Head of caudate nucleus (tissue), 42 donors: ENCODE results near the gene DDX5.
A peak's percentile ranks its signal among the peaks of the same experiment; 100 is the strongest.

Source experiments
- DNase-seq, 42 donors: peaks; one replicate each; pipeline versions ENCODE4 v3.0.0 to v3.0.0-alpha.2; 2020 to 2021; ENCODE audit warnings: mixed read lengths in 7 of 42
- intact Hi-C: fragments of 100-400 bp; cut with DNase I; formaldehyde crosslinking; loops from one replicate; pipeline ENCODE4 v1.15.0; 2022

Gene DDX5

DNA sequence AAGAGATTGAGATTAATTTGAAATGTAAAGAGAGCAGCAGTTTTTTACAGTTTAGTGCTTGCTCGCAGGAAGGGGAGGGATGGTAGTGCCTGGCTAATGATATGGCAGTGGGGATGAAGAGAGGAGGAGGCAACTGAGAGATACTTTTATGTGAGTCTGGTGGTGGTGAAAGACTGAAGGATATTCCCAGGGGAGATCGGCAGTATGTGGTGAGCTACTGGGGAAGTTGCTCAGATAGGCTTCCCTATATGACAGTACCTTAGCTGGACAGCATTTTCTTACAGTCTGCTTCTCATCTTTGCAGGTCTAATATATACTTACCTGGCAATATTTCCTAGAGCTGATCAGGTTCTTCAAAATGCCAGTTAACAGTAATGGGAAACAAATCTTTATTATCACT is 9.3 kb upstream of the DDX5 start:
- no peak for DNase-seq
- intact Hi-C loops = loop anchor here (10.0 kb wide), 1 partner anchor 129 kb away; no protein-coding TSS in a partner anchor

DNA sequence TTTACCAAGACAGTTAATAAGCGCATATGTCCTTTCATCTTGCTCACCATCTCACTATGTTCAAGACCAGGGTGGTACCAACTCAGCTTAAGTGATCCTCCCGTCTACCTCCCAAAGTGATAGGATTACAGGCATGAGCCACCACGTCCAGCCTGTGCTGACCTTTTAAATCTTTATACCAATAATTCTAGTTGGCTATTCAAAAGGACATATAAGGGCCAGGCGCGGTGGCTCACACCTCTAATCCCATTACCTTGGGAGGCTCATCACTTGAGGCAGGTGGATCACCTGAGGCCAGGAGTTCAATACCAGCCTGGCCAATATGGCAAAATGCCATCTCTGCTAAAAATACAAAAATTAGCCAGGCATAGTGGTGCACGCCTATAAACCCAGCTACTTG is 3.1 kb upstream of the DDX5 start:
- intact Hi-C loops = no loop called here
- no peak for DNase-seq

DNA sequence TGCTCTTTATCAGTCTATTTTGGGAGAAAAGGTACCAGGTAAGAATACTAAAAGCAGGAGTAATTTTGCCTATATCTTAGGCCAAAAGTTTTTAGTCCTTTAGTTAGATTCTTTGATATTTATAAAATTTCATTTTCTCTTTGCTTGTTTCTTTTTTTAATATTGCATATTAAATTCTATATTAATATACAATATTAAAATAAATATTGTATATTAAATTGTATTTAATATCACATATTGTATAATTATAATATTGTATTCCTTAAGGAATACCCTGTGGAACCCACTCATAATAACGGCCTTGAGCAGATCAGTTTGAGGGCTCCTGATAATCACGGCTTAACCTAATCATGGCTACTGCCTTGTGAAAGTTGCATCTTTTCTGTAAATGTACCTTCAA is 2.6 kb upstream of the DDX5 start:
- intact Hi-C loops = no loop called here
- DNase-seq = no peak

DNA sequence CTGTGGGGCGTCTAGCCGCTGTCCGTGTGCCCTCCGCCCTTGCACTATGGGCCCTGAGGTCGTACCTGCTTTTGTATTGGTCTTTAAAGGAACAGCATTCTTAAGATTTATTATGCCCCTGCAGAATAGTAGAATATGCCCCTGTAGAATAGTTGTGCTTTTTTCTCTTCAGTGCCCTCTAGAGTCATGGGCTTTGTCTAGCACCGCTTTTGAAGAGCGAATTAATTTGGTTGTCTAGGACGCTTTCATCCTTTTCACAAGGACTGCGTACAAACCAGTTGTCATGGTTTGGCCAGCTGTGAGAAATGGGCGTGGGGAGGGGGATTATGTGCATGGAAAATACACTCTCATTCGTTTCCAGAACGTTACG is 1.3 kb upstream of the DDX5 start:
- peak in 18 of 42 donors; percentile 10 to 60 (median 26) for DNase-seq
- intact Hi-C loops = no loop called here

DNA sequence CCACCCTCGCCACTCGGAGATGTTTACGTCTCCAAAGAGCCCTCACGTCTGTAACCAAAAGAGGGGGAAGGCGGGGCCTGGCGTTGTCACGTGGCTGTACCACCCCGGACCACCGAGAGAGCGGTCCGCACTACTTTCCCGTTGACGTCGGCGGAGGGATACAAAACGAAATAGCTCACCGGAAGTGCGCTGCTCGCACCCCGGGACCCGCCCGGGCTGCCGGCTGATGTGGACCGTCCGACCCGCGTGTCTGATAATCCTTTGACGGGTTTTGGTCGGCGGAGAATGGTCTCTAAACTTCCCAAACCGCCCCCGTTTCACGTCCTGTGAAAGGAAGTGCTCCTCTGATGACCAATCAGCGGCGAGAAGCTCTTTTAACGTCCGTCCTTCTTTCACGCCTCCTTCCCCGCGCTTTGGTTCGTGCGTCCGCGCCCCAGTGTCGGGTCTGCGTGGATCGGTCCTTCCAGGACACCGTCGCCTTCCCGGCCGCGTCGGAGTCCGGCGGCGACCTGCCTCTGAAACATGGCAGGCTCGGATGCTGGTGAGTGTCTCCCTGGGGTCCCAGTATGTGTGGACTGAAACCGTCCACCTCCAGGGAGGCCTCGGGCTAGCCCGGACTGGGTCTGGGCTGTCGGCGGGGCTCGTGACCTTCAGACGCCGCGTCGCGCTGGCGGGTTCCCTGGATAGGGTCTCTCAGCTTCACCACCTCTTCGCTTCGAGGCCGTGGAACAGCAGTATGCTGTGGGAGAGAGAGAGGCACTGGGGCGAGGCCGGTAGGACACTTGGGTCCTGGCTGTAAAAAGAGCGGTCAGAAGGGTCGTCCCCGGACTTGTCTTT is 705 bp upstream of the DDX5 start, which contains the start of gene CEP95:
TSS of gene CEP95 (plus strand) at position 402 of the 837 bp plus-strand sequence. CDS start at position 523, 121 bp downstream.
- intact Hi-C loops = no loop called here

DNA sequence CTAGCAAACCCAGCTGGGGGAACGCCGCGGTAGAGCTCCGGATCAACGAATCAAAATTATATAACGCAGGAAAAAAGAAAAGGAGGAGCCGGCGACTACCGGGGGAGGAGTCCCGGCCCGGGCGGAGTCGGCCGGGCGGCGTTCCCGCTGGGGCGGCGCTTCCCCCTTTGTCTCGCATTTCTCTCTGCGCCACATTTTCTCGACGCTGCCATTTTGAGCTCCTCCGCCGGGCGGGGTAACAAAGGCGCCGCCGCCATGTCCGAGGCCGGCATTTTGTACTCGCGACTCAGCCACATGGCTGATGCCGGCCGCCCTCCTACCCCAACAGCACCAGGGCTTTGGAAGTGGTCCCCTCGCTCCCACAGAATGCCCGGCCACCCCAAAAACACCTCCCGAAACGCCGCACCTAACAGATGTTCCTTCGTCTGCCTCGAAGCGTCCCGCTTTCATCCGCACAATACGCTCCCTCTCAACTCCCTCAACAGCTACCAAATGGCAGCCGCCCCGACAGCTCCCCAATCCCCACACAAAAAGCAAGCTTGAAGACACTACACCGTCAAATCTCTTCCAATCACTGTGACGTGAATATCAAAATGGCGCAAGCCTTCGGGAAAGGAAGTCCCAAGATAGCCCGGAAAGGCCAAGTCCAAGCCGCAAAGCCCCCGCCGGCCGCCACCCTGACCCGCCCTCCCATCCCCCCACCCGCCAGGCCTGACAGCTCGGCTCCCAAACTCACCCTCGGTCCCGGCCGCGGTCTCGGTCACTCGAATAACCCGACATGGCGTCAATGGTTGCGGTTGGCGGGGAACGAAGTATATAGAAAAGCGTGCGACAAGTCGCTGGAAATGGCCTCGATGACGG is 519 bp downstream of the DDX5 start:
- peak; percentile 73 to 96 (median 91) for DNase-seq
- intact Hi-C loops = loop anchor here (1.0 kb wide), 1 partner anchor 8 kb away; the partner anchor contains the start of gene POLG2

More for the DNA sequence above, 705 bp upstream of the DDX5 start, which contains the start of gene CEP95:
- DNase-seq = peak; percentile 89 to 97 (median 93)

DNA sequence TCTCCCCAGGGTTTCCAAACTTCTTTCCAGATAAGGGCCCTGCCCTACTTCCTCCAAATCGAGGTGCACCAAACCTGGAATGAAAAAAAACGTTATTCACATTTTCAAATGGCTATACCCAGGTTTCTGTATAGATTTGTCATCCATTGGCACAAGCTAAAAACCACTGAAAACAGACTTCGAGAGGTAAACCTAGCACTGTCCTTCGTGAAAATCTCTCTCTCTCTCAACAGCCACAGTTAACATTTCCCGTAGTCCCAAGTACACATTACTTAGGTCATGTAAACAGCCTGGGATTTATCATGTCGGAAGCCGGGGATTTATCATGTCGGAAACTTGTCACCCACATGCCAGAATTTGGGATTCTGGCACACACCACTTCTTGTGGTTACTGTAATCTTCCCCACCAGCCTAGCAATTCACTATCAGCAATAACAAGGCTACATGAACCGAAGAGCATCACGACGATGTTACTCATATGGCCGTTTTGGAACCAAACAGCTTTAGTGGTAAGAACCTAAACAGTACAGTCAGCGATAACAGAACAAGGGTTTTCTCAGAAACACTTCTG is 1.2 kb downstream of the DDX5 start:
- intact Hi-C loops = loop anchor here (1.0 kb wide), 1 partner anchor 8 kb away; the partner anchor contains the start of gene POLG2
- DNase-seq = no peak

DNA sequence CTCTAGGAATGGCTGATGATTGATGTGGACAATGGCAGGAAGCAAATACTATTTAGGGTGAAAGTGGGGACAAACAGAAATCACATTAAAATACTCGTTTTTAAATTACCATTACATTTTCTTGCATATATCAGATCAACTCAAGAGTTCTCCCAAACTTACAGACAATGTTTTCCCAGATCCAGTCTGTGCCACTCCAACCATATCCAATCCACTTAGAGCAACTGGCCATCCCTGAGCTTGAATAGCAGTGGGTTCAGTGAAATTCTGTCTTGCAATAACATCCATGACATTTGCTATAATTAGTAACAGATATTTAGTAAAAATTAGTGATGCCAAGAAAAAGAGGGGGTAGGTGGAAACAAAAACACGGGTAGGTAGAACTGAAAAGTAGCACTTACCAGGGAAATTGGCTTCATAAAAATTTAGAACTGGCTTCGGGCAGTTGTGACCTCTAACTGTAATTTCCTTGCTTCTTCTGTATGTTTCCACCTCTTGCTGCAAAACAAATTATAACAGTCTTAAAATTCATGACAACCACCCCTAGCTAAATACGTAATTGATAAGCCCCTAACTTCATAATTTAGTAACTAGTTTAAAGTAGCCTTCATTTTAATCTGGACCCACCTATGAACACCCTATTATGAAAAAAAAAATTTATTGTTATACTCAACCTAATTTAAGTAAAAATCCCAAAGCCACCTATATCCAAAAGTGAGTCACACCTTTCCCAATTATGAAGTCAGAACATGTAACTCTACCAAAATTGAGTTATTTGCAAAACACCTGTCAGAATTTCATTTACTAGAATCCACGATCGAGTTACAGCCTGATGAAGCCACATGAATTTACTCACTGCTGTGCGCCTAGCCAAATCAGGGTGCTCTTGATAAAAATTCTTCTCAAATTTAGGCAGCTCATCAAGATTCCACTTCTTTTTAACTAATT is 2.0 kb downstream of the DDX5 start:
- no peak for DNase-seq
- intact Hi-C loops = no loop called here

DNA sequence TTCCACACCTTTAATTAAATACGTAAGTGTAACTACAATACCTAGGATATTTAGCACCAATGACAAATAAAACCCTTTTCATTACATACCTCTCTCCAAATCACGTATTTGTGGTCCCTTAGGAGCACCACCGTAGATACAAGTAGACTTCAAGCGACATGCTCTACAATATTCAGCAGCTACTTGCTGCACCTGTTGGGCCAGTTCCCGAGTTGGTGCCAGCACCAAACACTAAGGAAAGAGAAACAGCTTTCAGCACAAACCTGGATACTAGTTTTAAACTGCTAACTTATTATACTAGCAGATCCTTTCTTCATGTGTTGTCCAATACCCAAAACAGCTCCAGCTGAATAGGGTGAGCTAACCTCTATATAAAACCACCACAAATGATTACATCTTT is 2.7 kb downstream of the DDX5 start:
- intact Hi-C loops = no loop called here
- DNase-seq = no peak

DNA sequence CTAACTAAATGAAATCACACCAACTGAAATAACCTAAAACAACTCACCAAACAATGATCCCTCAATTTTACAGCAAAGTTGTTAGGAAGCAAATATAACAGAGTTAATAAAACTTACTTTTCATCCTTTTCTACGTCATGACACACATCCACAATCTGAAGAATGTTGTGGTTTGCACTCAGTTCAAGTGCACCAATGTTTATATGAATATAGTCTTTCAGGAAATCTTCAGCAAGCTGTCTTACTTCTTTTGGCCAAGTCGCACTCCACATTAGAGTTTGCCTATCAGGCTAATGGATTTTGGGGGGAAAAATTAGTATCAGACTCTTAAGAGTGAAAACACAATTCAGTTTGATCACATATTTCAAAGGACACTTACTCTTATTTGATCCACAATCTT is 3.3 kb downstream of the DDX5 start:
- intact Hi-C loops = no loop called here
- DNase-seq = no peak

DNA sequence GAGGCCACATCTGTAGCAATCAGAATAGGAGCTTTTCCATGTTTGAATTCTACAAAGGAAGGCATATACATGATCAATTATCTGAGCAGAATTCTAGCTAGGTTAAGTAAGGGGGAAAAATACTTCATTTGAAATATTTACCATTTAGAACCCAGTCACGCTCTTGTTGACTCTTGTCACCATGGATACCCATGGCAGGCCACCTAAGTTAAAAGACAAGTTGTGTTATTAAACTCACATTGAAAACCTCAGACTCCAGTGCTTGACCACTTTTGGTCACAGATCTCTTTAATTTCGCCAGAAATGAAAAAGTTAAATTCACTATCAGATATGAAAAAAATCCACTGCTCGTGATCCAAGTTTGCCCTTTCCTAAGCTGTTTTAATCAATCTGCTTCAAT is 4.1 kb downstream of the DDX5 start:
- DNase-seq = no peak
- intact Hi-C loops = no loop called here

DNA sequence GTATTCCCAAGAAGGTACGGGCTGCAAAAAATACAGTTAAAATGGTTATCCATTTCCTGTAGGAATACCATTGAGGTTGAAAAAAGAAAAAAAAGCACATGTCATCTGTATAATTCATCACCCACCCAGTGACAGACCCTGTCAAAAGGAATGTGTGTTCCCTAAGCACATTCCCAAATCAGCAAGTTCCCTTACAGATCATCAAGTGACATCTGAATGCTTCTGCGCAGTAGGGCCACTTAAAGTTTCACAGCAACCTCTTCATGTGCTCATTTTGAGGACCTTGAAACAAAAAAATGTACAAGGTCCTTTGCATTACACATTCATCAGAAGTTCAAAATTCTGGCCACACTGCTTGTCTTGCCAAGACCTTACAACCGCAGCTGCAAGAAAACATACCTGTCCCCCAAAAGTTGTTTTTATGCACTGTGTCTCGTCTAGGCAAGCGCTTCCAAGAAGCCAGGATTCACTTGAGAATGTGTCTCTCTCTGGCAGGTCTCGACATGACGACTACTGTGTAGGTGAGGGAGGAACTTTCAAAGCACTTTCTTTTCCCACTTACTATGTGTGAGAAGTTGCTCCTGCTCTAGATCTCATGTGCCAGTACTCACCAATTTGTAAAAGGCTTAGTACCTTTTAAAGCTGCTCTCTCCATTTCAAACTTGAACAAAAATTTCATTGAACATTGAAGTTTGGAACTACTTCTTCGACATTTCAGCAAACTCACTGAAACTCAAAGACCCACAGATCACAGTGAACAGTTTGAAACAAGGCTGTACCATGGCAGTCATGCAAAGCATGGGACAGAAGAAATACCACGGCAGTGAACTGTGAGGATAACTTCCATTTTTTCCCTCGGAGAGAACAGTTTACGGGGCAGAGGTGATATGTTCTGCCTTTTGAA is 5.0 kb downstream of the DDX5 start:
- intact Hi-C loops = no loop called here
- no peak for DNase-seq

DNA sequence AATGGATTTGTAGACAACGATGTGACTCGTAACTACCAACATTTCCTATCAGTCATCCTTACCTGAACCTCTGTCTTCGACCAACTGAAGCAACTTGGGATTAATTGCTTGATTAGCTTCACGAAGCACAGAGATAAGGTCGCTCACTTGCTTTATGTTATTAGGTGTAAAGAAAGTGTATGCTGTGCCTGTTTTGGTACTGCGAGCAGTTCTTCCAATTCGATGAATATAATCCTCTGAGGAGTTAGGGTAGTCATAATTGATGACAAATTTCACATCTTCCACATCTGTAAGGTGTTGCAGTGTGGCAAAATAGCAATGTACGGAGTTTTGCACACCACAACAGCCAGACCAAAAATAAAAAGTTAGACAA is 5.6 kb downstream of the DDX5 start:
- no peak for DNase-seq
- intact Hi-C loops = no loop called here

DNA sequence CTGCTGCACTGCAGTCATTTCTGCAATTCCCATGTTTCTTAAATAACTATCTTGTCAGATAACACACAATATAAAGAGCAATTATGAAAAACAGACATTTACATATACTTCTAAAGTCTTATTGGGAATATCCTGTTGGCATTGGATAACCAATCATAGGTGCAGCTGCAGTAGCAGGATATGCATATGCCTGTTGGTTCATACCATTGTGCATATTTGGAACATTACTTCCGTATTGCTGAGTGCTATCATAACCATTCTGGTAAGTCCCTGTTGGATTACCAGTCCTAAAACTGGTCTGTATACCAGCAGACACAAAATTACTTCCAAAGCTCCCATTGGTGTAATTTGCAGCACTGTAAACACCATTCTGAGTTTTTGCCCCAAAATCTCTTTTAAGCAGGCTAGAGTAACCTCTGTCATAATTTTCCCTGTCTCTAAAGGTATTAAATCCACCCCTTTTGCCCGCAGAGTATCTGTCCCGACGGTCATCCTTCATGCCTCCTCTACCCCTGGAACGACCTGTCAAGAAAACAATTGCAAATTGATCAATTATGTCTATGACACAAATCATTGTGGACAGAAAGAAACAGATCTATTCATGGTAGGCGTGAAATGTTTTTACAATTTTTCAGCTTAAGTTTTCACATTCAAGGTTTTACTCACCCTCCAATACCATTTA is 6.1 kb downstream of the DDX5 start:
- DNase-seq = no peak
- intact Hi-C loops = no loop called here

DNA sequence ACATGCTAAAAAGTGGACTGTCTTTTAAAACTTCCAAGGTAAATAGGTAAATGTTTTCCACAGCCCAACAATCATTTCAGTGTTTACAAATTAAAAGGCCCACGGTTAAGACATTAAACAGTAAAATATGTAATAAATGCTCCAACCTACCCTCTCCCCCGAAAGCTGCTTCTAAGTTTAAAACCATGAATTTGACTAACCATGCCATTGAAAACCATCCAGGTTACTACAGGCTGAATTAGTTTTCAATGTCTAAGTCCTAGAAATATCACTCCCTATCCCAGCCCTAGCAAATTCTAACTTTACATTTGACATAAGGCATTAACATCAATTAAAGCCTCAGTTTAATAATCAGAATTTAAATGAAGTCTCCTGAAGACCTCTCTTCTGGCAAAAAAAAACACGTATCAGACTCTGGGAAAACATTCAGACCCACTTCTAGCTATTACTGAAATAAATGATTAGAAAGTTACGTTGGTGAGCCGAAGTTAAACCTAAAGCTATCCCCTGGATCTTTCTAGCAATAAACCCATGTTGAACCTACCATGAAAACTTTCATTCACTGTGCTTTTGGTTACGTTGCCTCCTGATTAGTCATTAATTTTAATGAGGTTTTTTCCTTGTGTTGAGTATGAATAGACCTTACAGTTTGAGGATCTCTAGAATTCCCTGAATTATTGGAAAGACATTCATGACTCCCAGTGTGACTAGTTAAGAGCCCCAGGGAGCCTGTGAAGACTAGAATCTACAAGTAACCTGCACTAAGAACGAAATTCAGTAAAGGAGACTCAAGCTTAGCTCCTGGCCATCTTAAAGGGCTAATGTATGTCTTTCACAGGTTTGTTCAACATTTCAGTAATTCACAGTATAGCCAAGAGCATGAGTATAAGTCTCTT is 7.5 kb downstream of the DDX5 start:
- no peak for DNase-seq
- intact Hi-C loops = no loop called here

DNA sequence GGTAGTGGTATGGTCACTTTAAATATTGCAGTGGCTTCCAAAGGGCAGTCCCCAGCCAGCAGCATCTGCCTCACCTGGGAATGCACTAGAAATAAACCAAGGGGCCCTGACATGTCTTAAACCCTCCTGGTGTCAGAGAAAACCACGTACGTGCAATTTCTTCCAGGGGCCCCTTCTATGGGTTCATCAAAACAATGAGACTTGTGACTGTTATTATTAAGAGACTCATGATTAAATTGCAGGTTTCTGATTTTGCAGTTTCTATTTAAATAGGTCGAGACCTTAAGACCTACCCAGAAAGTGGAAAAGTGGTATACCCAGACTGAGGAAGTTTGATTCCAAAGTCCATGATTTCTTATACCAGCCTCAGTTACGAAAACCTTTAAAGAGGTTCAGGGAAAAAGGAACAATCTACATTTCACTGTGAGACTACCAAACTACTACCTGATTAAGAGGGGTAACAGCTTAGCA is 8.5 kb downstream of the DDX5 start:
- DNase-seq = no peak
- intact Hi-C loops = loop anchor here (1.0 kb wide), 1 partner anchor 8 kb away; no protein-coding TSS in a partner anchor
